Measurements from ENCODE around the gene NFILZ.

NFILZ gene

DNA sequence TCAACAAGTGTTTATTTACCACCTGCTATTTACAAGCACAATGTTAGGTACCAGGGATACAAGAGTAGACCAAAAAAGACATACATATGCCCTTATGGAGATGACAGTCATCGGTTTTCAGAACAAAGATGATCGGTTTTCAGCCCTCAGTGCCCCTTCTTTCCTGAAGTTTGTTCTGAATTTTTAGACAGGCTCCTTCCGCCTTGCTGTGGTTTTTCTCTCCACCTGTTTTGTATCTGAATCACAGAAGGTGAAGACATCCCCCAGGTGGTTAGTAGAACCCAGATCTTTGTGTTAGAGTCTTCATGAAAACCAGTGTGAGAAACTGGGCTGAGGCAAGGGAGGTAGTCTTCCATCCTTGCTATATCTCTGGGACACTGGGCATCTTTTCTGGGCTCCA, 44.6 kb downstream of the NFILZ start:
- DNase-seq, result no peak
- no peak for TF ChIP-seq GATA1 (IDR thresholded peaks at IDR 0.05; ENCODE audit: low read depth, low read length)

DNA sequence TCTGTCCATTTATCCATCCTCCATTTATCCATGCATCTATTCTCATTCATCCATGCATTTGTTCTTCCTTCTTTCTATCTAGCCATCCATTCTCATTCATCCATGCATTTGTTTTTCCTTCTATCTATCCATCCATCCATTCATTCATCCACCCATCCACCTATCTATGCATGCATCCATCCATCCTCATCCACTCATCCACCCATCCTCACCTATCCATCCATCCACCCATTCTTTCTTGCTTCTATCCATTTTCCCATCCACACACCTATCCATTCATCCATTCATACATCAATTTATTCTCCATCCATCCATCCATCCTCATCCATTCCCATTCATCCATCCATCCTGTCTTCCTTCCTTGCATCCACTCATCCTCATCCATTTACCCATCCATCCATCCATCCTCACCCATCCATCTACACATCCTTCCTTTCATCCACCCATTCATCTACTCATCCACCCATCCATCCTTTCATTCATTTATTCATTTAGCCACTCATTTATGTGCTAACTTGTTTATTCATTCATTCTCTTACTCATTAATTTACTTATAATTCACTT, 47.9 kb downstream of the NFILZ start:
- TF ChIP-seq POLR2A (IDR thresholded peaks at IDR 0.05; ENCODE audit: low read length), result no peak
- TF ChIP-seq GATA1 (IDR thresholded peaks at IDR 0.05; ENCODE audit: low read depth, low read length), result no peak
- DNase-seq, result no peak
